Measurements from ENCODE around the gene ZNF154. TPM values are rescaled to one million over a fixed set of nuclear protein-coding genes. Genes with fewer than 3 reads are reported as not detected.
"Not testable (repeated sequence)": the region's sequence is repeated elsewhere in the genome, so short reads cannot be mapped to it uniquely, and the experiment has no call there.

Gene ZNF154
- 15.1 TPM for total RNA-seq

DNA sequence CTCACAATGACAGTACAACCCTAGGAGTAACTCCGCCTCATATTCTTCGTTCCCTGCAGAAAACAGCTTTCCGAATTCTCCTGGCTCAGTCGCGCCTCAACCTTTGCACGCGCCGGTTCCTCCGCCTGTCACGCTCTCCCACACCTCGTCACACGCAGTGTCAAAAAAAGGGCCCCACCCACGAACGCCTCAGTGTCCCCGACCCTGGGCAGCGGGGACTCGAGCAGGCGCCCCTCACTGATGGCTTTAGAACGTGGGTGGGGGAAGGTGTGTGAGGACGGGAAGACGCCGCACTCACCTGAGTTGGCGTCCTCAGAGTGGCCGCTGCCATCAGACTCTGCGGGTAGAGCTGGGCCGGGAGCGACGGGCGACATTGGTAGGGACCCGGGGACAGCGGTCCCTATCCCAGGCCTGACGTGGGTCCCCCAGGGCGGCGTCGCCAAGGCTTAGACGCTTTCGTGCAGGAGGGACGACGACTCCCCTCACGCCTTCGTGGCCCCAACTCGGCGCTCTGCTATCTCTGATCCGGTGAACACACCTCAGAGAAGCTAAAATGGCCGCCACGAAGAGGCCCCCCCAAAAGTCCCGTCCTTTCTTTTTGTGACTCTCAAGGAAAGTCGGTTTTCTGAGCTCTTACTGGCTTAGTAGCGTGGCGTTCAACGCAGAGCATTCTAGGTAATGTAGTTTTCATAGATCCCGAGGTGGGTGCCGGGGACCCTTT is at the start of gene ZNF154:
Gene ZNF154, minus strand, starts transcription at position 564 of the 721 bp plus-strand sequence. Its CDS starts 233 bp downstream, at position 331.
- peak in 2 of 3 donors; percentile 81 to 94 for DNase-seq (ENCODE audit: low read depth in 2 of 3, low spot score in 2 of 3)

DNA sequence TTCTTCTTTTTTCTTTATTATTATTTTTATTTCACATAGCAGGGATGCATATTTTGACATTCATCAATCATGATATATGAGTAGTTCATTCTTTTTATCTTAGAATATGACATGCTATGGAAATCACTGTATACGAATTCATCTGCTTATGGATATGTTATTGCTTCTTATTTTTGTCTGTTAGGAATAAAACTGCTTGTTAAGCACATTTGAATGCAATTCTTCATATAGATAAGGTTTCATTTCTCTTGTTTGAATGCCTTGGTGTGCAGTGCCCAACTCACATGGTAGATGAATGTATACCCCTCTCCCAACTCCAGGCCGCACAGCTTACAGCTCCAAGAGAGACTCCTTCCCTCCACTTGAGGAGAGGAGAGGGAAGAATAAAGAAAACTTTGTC is 48.9 kb upstream of the ZNF154 start:
- DNase-seq (ENCODE audit: low read depth in 2 of 3, low spot score in 2 of 3): no peak

DNA sequence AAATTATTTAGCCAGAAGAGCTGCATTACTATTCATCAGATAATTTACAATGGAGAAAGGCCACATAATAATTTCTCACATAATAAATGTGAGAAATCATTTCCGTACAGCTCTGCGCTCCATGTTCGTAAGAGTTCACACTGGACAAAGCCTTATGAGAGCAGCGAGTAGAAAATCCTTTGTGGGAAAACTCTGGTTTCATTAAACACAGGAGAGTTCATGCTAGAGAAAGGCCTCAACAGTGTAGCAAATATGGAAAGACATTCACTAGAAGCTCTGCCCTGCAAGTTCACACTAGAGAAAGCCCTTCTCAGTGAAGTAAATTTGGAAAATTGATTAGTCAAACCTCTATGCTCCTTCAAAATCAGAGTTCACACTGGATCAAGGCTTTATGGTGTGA is 46.0 kb upstream of the ZNF154 start:
- DNase-seq (ENCODE audit: low read depth in 2 of 3, low spot score in 2 of 3): no peak

DNA sequence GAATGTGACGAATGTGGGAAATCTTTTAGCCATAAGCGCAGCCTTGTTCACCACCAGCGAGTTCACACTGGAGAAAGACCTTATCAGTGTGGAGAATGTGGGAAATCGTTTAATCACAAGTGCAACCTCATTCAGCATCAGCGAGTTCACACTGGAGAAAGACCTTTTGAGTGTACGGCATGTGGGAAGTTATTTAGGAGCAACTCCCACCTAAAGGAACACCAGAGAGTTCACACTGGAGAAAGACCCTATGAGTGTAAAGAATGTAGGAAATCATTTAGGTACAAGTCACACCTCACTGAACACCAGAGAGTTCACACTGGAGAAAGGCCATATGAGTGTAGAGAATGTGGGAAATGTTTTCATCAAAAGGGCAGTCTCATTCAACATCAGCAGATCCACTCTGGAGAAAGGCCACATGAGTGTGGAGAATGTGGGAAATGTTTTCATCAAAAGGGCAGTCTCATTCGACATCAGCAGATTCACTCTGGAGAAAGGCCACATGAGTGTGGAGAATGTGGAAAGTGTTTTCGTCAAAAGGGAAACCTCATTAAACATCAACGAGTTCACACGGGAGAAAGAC is 45.2 kb upstream of the ZNF154 start:
- DNase-seq (ENCODE audit: low read depth in 2 of 3, low spot score in 2 of 3): no peak

DNA sequence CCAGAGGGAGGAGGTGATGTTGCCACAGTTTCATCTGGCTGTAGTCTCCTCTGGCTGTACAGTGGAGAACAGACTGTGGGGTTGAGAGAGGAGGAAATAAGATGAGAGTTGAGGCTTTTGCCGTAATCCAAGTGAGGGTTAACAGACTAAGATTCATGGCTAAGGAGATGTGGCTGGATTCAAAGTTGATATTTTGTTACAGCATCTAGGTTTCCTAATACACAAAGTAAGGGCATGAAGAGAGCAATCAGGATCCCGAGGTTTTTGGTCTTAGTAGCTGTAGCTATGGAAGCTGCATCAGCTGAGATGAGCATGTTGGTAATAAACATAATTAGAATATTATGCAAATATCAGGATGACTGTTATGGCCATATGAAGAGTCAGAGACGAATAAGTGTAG is 39.0 kb upstream of the ZNF154 start:
- DNase-seq (ENCODE audit: low read depth in 2 of 3, low spot score in 2 of 3): no peak

DNA sequence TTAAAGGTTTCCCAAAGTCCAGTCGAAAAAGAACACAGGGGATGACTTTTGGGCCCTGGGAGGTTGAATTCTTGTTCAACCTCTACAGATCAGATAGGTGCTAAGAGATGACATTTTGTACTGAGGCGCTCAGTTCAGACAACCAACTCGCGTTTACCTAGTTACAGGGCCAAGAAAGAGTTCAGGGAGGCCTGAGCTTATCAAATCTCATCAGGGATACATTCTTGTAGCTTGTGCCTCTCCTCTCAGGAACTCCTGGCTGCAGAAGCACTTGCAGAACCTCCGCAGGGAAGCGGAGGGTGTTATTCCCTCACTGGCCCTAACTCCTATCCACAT is 38.4 kb upstream of the ZNF154 start:
- no peak for DNase-seq (ENCODE audit: low read depth in 2 of 3, low spot score in 2 of 3)

DNA sequence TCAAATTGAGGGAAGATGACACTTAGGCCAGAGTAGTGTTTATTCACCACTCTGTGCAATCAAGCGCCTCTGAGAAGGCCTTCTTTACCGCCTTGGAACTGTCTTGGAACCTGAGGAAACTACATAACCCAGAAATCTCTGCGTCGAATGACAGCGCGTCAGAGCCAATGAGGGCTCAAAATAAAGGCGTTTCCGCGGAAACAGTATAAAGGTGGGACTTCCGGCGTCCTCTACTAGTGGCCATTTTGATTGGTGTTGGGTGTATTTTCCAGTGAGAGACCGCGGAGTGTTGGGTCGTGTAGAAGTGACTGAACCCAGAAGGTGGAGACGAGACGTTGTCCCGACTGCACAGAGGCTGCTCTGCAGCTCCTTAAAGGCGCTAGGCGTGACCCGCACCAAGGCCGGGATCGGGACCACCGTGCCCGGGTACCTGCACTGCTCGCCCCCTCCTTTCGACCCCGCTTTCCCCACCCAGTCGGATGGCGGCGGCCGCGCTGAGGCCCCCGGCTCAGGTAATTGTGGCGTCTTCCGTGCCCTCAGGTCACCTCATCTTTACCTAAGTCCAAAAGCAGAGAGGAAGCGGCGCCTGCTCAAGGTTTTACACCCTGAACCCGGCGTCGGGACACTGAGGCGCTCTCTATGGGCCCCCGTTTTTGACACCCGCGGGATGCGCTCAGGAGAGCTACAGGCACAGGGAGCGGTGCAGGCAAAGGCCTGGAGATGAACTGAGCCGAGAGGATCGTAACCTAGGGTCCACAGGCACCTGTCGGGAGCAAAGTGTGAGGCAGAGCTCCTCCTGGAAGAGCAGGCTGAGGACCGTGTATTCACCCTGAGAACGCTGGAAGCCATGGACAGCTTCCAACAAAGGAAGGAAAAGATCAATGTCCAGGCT is 37.8 kb upstream of the ZNF154 start, which contains the start of gene ZNF776:
Gene ZNF776, plus strand, starts transcription at position 236 of the 892 bp plus-strand sequence. Its CDS starts 244 bp downstream, at position 480.
- DNase-seq (ENCODE audit: low read depth in 2 of 3, low spot score in 2 of 3): peak; percentile 68 to 97 (median 90)

DNA sequence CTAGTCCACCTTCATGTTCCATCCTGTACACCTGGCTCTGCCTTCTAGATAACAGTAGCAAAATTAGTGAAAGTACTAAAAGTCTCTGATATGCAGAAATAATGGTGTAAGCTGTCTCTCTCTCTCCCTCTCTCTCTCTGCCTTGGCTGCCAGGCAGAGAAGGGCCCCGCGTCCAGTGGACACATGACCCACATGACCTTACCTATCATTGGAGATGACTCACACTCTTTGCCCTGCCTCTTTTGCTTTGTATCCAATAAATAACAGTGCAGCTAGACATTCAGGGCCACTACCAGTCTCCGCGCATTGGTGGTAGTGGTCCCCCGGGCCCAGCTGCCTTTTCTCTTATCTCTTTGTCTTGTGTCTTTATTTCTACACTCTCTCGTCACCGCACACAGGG is 29.8 kb upstream of the ZNF154 start:
- DNase-seq (ENCODE audit: low read depth in 2 of 3, low spot score in 2 of 3): not testable (repeated sequence)

DNA sequence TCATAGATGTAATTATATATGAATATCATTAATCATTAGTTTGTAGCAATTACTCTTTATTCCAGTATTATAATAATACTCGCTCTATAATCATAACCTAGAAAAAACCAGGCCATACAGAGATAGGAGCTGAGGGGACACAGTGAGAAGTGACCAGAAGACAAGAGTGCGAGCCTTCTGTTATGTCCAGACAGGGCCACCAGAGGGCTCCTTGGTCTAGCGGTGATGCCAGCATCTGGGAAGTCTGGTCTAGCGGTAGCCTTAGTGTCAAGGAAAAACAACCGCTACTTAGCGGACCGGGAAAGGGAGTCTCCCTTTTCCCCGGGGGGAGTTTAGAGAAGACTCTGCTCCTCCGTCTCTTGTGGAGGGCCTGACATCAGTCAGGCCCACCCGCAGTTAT is 29.3 kb upstream of the ZNF154 start:
- DNase-seq (ENCODE audit: low read depth in 2 of 3, low spot score in 2 of 3): peak in 1 of 3 donors; percentile 9

DNA sequence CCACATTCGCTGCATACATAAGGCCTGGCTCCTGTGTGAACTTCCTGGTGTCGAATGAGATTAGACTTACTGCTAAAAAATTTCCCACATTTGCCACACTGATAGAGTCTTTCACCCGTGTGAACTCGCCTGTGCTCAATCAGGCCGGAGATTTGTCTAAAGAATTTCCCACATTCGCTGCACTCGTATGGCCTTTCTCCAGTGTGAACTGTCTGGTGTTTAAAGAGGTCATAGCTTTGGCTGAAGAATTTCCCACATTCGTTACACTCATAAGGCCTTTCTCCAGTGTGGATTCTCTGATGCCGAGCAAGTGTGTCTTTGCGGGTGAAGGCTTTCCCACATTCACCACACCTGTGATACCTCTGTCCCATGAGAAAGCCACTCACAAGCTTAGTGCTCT is 11.9 kb upstream of the ZNF154 start:
- no peak for DNase-seq (ENCODE audit: low read depth in 2 of 3, low spot score in 2 of 3)

DNA sequence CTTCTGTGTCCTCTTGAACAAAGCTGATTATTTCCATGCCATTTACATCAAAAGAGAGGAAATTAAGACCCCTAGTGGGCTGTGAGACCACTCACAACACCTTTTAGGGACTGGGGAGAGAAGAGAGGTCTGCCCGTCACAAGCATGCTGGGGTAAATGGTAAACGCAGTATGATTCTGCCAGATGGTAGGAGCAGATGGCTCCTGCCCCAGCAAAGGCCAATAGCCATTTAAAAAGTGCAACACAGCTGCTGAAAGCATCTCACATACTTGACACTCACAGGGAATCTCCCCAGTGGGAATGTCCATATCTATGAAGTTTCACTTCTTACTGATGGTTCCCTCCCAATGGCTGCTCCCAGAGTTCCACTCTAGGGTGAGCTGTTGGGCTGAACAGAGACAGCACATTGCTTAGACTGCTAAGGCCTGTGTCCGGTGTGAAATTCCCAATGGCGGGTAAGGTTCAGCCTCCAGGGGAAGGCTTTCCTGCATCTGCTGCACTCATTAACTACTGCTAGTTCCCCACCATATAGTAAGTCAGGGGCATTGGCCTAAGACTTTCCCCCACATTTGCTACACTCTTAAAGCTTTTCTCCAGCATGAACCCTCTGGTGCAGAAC is 11.0 kb upstream of the ZNF154 start:
- no peak for DNase-seq (ENCODE audit: low read depth in 2 of 3, low spot score in 2 of 3)

DNA sequence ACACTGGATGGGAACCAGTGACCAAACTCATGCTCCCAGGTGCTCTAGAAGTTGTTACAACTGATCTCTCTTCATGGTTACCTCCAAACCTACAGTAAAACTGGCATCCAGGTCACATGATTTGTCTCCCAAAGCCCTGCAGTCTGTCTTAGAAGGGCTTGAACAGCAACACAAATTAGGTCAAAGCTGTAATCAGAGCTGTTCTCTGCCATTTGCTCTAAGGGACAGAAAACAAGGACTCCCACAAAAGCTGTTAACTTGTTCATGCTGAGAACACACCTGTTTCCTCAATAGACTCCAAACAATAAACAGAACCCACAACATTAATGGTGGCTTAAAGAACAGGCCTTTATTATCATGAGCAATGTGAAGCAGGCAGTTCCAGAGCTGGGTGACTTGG is 10.4 kb upstream of the ZNF154 start:
- no peak for DNase-seq (ENCODE audit: low read depth in 2 of 3, low spot score in 2 of 3)

DNA sequence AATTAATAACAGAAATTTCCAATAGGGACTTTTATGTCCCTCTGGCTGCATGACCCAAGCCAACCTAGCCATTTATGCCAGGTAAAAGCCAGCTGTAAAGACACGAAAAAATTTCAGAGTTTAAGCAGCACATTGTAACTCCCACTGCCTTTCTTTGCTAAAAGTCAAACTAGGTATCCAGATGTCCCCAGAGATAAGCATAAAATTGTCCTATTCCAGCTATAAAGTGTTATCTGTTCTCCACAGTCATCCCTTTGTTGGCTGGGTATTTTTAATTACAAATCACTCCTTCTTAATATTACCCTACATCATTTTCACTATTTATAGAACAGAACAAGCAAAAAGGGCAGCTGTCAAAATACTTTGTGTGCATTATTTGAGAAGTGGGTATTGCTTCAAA is 3.2 kb upstream of the ZNF154 start:
- DNase-seq (ENCODE audit: low read depth in 2 of 3, low spot score in 2 of 3): no peak

DNA sequence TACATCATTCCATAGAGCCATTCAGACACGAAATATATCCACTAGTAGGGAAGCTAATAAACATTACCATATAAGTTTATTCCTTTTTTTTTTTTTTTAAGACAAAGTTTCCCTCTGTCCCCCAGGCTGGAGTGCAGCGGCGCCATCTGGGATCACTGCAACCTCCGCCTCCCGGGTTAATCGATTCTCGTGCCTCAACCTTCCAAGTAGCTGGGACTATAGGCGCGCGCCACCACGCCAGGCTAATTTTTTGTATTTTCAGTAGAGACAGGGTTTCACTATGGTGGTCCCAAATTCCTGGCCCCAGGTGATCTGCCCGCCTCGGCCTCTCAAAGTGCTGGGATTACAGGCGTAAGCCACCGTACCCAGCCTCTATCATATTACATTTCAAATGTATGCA is 612 bp upstream of the ZNF154 start:
- no peak for DNase-seq (ENCODE audit: low read depth in 2 of 3, low spot score in 2 of 3)

DNA sequence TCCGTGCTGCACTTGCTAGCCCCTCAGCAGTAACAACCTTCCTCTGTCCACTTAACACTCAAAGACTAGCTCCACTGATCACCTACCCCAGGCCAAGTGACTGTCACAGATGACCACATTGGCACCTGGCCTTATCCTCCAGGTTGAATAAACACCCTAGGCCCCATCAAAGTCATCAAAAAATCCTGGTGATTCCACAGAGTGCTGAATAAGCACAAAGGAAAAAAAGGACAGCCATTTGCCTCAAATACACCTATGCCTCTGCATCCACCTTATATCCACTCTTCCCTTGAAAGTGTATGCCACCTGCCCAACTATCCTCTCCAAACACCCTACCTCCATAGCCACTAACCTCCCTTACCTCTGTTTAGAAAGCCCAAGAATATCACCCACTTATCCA is 2.7 kb downstream of the ZNF154 start:
- DNase-seq (ENCODE audit: low read depth in 2 of 3, low spot score in 2 of 3): no peak

DNA sequence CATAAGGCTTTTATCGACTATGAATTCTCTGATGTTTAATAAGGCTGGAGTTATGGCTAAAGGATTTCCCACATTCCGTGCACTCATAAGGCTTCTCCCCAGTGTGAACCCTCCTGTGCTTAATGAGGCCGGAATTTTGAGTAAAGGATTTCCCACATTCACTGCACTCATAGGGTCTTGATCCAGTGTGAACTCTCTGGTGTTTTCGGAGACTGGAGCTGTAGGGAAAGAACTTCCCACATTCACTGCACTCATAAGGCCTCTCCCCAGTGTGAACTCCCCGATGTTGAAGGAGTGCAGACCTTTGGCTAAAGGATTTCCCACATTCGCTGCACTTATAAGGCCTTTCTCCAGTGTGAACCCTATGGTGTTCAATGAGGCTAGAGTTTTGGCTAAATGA is 7.4 kb downstream of the ZNF154 start:
- no peak for DNase-seq (ENCODE audit: low read depth in 2 of 3, low spot score in 2 of 3)

DNA sequence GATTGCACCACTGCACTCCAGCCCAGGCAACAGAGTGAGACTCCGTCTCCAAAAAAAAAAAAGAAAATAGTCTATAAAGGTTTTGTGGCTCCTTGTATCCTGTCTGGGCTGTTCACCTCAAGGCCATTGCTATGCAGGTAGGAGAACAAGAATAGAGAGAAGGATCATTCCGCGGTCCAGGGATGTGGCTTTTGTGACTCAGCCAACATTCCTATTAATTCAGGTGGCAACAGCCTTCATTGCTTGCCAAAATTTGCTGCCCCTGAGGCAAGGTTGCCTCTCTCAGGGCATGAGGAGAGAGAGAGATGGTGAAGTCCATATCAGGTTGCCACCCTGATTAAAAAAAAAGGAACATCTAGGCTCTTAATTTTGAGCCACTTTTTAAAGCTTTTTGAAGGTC is 19.3 kb downstream of the ZNF154 start:
- no peak for DNase-seq (ENCODE audit: low read depth in 2 of 3, low spot score in 2 of 3)

DNA sequence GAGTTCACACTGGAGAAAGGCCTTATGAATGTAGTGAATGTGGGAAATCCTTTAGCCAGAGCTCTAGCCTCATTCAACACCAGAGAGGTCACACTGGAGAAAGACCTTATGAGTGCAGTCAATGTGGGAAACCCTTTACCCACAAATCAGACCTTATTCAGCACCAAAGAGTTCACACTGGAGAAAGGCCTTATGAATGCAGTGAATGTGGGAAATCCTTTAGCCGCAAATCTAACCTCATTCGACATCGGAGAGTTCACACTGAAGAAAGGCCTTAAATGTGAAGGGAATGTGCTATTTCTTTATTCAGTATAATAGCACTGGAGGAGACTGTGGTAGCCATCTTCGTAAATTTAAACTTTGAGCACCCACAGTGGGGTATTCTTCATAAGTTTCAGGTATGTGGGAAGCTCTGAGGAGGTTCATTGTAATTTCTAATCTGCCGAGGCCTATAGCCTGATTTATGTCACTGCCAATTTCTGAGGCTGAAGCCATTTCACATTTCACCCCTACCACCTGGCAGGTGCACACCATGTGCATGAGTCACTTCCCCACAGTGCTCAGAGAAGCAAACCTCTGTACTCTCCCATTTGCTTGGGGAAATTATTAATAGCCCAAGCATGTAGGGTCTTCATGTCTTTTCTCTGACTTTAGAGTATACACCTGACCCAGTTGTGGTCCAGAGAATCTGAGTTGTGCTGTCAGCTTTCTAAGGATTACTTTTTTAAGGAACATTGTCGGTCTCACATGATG is 20.8 kb downstream of the ZNF154 start:
- DNase-seq (ENCODE audit: low read depth in 2 of 3, low spot score in 2 of 3): no peak

DNA sequence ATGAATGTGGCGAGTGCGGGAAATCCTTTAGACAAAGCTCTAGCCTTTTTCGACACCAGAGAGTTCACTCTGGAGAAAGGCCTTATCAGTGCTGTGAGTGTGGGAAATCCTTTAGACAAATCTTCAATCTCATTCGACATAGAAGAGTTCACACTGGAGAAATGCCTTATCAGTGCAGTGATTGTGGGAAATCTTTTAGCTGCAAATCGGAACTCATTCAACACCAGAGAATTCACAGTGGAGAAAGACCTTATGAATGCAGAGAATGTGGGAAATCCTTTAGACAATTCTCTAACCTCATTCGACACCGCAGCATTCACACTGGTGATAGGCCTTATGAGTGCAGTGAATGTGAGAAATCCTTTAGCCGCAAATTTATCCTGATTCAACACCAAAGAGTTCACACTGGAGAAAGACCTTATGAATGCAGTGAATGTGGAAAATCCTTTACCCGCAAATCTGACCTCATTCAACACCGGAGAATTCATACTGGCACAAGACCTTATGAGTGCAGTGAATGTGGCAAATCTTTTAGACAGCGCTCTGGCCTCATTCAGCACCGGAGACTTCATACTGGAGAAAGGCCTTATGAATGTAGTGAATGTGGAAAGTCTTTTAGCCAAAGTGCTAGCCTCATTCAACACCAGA is 21.5 kb downstream of the ZNF154 start:
- no peak for DNase-seq (ENCODE audit: low read depth in 2 of 3, low spot score in 2 of 3)

DNA sequence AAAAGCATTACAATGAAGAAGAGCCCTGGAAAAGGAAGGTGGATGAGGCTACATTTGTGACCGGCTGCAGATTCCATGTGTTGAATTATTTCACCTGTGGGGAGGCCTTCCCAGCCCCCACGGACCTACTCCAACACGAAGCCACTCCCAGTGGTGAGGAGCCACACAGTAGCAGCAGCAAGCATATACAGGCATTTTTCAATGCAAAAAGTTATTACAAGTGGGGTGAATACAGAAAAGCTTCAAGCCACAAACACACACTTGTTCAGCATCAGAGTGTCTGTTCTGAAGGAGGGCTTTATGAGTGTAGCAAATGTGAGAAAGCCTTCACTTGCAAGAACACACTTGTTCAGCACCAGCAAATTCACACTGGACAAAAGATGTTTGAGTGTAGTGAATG is 22.3 kb downstream of the ZNF154 start:
- no peak for DNase-seq (ENCODE audit: low read depth in 2 of 3, low spot score in 2 of 3)

Measured in hematopoietic multipotent progenitor cell (in vitro differentiated cells).